ENCODE data around the gene CAPS2.

Gene CAPS2

DNA sequence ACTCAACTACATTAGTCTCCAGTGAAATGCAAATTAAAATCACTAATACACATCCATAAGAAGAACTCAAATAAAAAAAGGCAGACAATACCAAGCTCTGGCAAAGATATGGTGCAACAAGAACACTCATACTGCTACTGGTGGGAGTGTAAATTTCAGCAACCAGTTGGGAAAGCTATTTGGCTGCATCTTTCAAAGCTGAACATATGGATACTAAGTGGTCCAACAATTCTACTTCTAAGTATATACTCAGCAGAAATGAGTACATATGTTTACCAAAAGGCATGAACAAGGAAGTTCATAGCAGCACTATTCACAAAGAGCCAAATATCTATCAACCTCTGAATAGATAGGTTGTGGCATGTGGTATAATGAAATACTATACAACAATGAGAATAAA is 27.3 kb downstream of the CAPS2 start:
- no peak for DNase-seq

DNA sequence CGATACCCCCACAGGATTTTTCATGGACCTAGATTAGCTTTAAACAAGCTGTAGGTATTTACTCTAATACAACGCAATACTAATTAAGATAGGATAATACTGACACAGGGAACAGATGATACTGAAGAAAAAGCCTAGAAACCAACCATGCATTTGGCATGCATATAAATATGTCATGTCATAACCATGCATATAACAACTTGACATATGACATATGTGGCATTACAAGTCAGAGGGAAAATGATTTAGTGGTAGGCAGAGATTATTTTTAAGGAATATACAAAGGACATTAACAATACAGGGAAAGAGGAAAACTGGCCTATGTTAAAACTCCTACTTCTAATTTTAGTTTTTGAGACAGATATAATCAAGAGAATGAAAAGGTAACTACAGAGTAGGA is 27.9 kb downstream of the CAPS2 start:
- DNase-seq: no peak

GRCh38 chr12:75294797-75295196 is 35.3 kb downstream of the CAPS2 start:
- DNase-seq: no peak

DNA sequence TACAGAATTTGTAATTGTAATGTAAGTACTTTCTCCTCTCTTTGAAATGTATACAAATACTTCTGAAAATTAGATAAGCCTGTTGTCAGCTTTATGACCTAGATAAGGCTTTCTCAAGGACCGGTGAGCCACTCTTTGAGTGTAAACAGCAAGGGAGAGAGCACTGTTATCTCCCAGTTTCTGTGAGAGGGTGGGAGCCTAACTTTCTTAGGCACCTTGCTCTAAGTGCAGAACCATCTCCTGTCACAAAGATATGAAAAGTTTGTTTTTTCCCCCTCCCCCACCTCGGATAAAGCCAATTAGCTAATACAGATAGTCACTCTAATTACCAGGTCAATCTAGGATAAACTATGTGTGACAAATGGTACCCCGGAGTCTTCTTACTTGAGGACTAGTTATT is 35.8 kb downstream of the CAPS2 start:
- DNase-seq: no peak

GRCh38 chr12:75291014-75291413 is 39.1 kb downstream of the CAPS2 start:
- no peak for DNase-seq

GRCh38 chr12:75289753-75290152 is 40.4 kb downstream of the CAPS2 start:
- DNase-seq: no peak

GRCh38 chr12:75288860-75289259 is 41.3 kb downstream of the CAPS2 start:
- DNase-seq: no peak

DNA sequence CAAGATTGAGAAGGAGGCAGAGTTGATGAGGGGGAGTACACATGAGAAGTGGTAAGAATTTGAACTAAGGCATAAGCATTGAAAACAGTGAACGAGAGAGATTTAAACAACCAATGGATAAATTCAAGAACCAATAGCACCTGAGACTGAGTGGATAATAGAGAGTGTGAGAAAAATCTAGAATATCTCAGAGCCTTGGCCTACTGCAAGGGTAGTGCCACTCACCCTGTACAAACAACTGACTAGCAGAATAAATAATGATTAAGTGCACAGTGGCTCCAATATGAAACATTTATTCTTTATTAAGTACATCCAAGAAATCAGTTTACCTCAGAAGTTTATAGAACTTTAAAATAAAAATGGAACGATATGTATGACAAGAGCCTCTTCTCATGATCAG is 54.4 kb downstream of the CAPS2 start:
- DNase-seq: no peak

- DNase-seq: no peak
Measured at GRCh38 chr12:75271576-75271975, 58.5 kb downstream of the CAPS2 start.

- no peak for DNase-seq
Measured at GRCh38 chr12:75270157-75270556, 60.0 kb downstream of the CAPS2 start.

DNA sequence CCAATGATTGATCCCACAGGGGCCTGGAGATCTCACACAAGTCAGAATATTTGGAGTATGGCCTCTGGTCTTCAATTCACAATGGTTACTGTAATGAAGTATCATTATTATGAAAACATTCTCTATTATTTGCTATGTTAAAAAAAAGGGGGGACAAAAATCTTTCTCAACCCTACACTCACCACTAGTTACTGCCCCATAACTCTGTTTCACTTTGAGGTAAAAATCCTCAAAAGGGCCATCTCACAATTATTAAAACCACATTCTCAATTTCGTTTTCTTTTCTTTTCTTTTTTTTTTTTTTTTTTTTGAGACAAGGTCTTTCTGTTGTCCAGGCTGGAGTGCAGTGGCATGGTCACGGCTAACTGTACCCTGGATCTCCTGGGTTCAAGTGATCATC is 60.9 kb downstream of the CAPS2 start:
- DNase-seq: no peak

DNA sequence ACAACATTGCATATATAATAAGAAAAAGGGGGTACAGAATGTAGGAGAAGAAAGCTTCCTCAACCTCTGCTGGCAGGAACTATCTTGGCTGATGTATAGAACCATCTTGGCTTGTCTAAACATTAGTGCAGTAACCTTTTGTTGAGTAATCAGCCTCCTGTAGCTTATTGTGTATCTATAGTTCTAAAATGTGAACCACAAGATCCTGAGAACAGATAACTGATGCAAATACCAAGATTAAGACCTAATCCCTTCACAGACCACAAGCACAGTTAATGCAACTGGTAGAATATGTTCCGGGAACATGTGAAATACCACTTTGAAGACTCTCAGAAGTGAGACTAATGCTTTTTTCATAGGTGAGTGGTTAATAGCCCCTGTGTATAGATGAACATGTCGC is 69.8 kb downstream of the CAPS2 start:
- no peak for DNase-seq

GRCh38 chr12:75259143-75259542 is 71.0 kb downstream of the CAPS2 start:
- DNase-seq: no peak

DNA sequence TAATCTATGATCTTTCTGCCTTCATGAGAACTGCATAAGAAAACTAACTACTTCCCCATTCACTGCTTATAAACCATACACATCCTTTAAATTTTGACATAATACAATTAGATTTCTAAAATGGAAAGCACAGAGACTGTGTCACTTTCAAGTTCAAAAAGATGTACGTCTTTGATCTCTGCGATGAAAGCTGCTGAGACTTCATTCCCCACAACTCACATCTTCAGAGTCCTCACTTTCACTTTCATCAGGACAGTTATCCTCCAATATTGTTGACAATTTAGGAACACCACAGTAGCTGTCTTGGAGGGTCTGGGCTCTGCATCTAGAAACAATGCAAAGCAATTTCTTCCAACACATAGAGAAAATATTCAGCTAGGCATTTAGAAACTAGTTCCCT is 72.6 kb downstream of the CAPS2 start:
- DNase-seq: no peak

- no peak for DNase-seq
Measured at GRCh38 chr12:75245108-75245507, 85.0 kb downstream of the CAPS2 start.

DNA sequence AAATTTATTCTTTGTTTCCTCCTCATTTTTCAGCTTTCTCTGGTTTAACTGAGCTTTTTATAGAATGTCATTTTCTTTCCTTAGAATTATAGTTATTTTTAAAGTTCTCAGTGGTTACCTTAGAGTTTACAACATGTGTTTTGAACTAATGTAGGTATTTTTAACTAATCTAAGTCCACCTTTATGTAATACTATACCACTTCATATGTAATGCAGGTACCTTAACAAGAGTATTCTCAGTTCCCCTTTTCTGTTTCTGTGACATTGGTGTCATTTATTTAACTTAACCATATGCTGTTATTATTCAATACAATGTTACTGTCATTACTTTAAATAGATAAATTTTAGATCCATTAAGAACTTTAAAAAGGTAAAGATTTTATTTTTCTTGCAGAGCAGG is 90.1 kb downstream of the CAPS2 start:
- no peak for DNase-seq

GRCh38 chr12:75236206-75236605 is 93.9 kb downstream of the CAPS2 start:
- no peak for DNase-seq

DNA sequence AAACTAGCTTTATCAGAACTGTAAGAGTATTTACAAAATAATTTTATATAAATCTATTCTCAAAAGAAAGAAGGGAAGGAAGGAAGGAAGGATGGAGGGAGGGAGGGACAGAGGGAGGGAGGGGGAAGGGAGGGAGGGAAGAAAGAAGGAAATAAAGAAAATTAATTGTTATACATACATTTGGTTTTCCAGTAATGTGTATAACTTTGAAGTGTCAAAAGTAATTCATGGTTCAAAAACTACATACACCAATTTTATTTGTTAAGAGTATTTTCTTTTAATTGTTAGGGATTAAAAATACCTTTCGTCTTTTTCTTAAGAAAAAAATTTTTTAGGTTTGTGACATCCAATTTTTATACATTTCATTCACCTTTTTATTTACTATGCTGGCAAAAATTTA is 103.0 kb downstream of the CAPS2 start:
- no peak for DNase-seq

All from activated gamma-delta T cell treated with Interleukin-2 at 50 U/mL for 16 hours (primary cell).